Pancreas (tissue), 10 donors: ENCODE results near the gene ENTPD6. TPM values are rescaled to one million over a fixed set of nuclear protein-coding genes. Genes with fewer than 3 reads are reported as not detected.

Source experiments
- ATAC-seq, 4 donors: fragments of 200-7000 bp; cut with Tn5 transposase; one replicate each; pipeline versions ENCODE4 v1.8.0 to v1.9.1; 2020; ENCODE audit warnings: mild to moderate bottlenecking in 4 of 4, moderate library complexity in 4 of 4
- DNase-seq, 6 donors: peaks; one replicate each; pipeline ENCODE4 v3.0.0-alpha.2; 2020
- FAIRE-seq: peaks from 2 replicates; lab custom pipeline; 2012; peaks lifted over from hg19 to GRCh38; lab: Jason Lieb, UNC
- H3K27ac ChIP-seq, 4 donors: fragments of 200-600 bp; sonication (generic); 1 replicate in 3 of 4; 2 replicates in 1 of 4; pipeline versions ENCODE4 v1.5.0 to v1.8.0; 2020
- H3K27me3 ChIP-seq, 4 donors: fragments of 200-600 bp; one replicate each; pipeline ENCODE4 v1.8.0; 2021
- H3K36me3 ChIP-seq, 3 donors: fragments of 200-600 bp; sonication (generic) in 1 of 3; one replicate each; pipeline versions ENCODE4 v1.5.0 to v1.8.0; 2020 to 2021
- H3K4me1 ChIP-seq, 3 donors: fragments of 200-600 bp; one replicate each; pipeline ENCODE4 v1.8.0; 2021
- H3K4me3 ChIP-seq, 4 donors: fragments of 200-600 bp; sonication (generic) in 2 of 4; one replicate each; pipeline versions ENCODE4 v1.5.0 to v1.8.0; 2020 to 2021
- H3K9me3 ChIP-seq, 4 donors: fragments of 200-600 bp; one replicate each; pipeline ENCODE4 v1.8.0; 2021
- CTCF ChIP-seq, 4 donors: fragments of 200-600 bp; sonication (generic) in 3 of 4; IDR thresholded peaks; one replicate each; pipeline versions ENCODE4 v1.5.0 to v1.8.0; 2021; ENCODE audit warnings: antibody characterized with exemption in 4 of 4
- WGBS, 2 donors: extraction: QIAGEN DNeasy Blood & Tissue Kit; methylation state at CpG; one replicate each; pipeline ENCODE4 v1.1.7; 2013; 5-methylcytosine and 5-hydroxymethylcytosine counted together
- intact Hi-C, 3 donors: fragments of 100-400 bp; cut with DNase I; formaldehyde crosslinking; loops; one replicate each; pipeline versions ENCODE4 v1.11.1 to v1.14.2; 2022
- polyA plus RNA-seq, 2 donors: library from polyadenylated mRNA; stranded (reverse); fragments of 200-250 nt; gene quantifications; one replicate each; pipeline ENCODE4 v1.2.3, GENCODE V29; 2013
- total RNA-seq, 6 donors: library from RNA; stranded (reverse); fragmentation: NEBNext Ultra II Directional in 4 of 6; extraction: Animal tissue kit (Norgen Biotek cat#: 25700) in 4 of 6; gene quantifications; one replicate each; pipeline versions ENCODE4 v1.2.1 to v1.2.4, GENCODE V29; 2021 to 2023
- donor health status: healthy with polysubstance abuse.
- donor health status: DM: no; HTN: no; CAD: no; lungs with moderate emphysema.
- donor health status: DM: no; HTN: no; CAD: no.
- donor health status: control.
- donor health status: control.
- donor health status: Bipolar disorder and iron deficiency.
- donor health status: DM: yes; HTN: yes; CAD: no.
- donor health status: DM: no; HTN: no; CAD: no.
- donor health status: DM: no; HTN: no; CAD: no.
- donor health status: DM: yes; HTN: yes; CAD: no.

The ENTPD6 gene
- total and polyA plus RNA-seq, 8 donors, result 31.4 to 99.3 (median 44.7) TPM

- FAIRE-seq (no peak), ATAC-seq (no peak), DNase-seq (peak in 4 of 6 donors; percentile 24 to 82 (median 47))
- H3K27me3 ChIP-seq, result no peaks in the 10 kb centered on the region
- H3K9me3 ChIP-seq, result no peaks in the 10 kb centered on the region
- intact Hi-C loops, result loop anchor here in 1 of 3 donors (10.0 kb wide), 1 partner anchor 50 kb away; the partner anchor contains the start of gene PYGB
- peaks cover under 1 to 13% (median 3%) of the 10 kb centered on the region in 3 donors for H3K4me1 ChIP-seq
- H3K4me3 ChIP-seq, result no peak overlapping the region
- H3K36me3 ChIP-seq, result no peaks in the 10 kb centered on the region
- peak overlapping the region in 1 of 4 donors; percentile 89 for H3K27ac ChIP-seq
- no peak for TF ChIP-seq CTCF (IDR thresholded peaks at IDR 0.05)
- WGBS, 2 donors, result 79 to 85% methylated on average over 18 of the region's 18 CpGs
These were observed 1.1 kb upstream of the ENTPD6 start for GRCh38 chr20:25194333-25194972.

- Histone ChIP-seq H3K27me3 (no peaks in the 10 kb centered on the region), H3K9me3 (no peaks in the 10 kb centered on the region), H3K4me3 (peak overlapping the region; percentile 75 to 99 (median 94)), H3K4me1 (peaks cover 9 to 18% (median 10%) of the 10 kb centered on the region in 3 donors), H3K36me3 (no peaks in the 10 kb centered on the region), H3K27ac (peak overlapping the region; percentile 72 to 91 (median 88))
- WGBS, 2 donors, result 2% methylated on average over 36 to 39 of the region's 39 CpGs
- no peak for FAIRE-seq
- no peak for TF ChIP-seq CTCF (IDR thresholded peaks at IDR 0.05)
- peak; percentile 56 to 84 (median 60) for DNase-seq
- ATAC-seq, result peak; percentile 54 to 68 (median 62)
- intact Hi-C loops, result loop anchor here in 1 of 3 donors (10.0 kb wide), 1 partner anchor 49 kb away; the partner anchor contains the start of gene PYGB
These were observed 662 bp downstream of the ENTPD6 start for GRCh38 chr20:25195962-25196785.

- FAIRE-seq, result no peak
- Histone ChIP-seq H3K36me3 (no peaks in the 10 kb centered on the region), H3K4me3 (peak overlapping the region; percentile 75 to 99 (median 94)), H3K27ac (peak overlapping the region; percentile 35 to 91 (median 80)), H3K4me1 (peaks cover 9 to 12% (median 10%) of the 10 kb centered on the region in 3 donors), H3K9me3 (no peaks in the 10 kb centered on the region), H3K27me3 (no peaks in the 10 kb centered on the region)
- intact Hi-C loops, result loop anchor here in 1 of 3 donors (10.0 kb wide), 1 partner anchor 48 kb away; the partner anchor contains the start of gene PYGB
- peak; percentile 7 to 37 (median 14) for ATAC-seq
- peak in 2 of 6 donors; percentile 38 to 44 for DNase-seq
- TF ChIP-seq CTCF (IDR thresholded peaks at IDR 0.05), result no peak
- WGBS, 2 donors, result 13 to 17% methylated on average over 9 of the region's 9 CpGs
These were observed 1.2 kb downstream of the ENTPD6 start for GRCh38 chr20:25196786-25197120.

GRCh38 chr20:25197183-25197869 is 1.8 kb downstream of the ENTPD6 start:
- Histone ChIP-seq H3K9me3 (no peaks in the 10 kb centered on the region), H3K4me1 (peaks cover 8 to 10% (median 9%) of the 10 kb centered on the region in 3 donors), H3K27ac (peak overlapping the region in 3 of 4 donors; percentile 35 to 91 (median 87)), H3K4me3 (peak overlapping the region in 3 of 4 donors; percentile 75 to 99 (median 95)), H3K36me3 (no peaks in the 10 kb centered on the region), H3K27me3 (no peaks in the 10 kb centered on the region)
- WGBS, 2 donors, result 71 to 80% methylated on average over 3 of the region's 3 CpGs
- FAIRE-seq, result no peak
- peak in 2 of 4 donors; percentile 8 to 10 for ATAC-seq
- no peak for TF ChIP-seq CTCF (IDR thresholded peaks at IDR 0.05)
- intact Hi-C loops, result loop anchor here in 1 of 3 donors (10.0 kb wide), 1 partner anchor 47 kb away; the partner anchor contains the start of gene PYGB
- DNase-seq, result peak in 1 of 6 donors; percentile 11
